CD4-positive, alpha-beta T cell (primary cell): ENCODE measurements around the gene KRT40. TPM values are rescaled to one million over a fixed set of nuclear protein-coding genes. Genes with fewer than 3 reads are reported as not detected.

ENCODE experiments used
- ATAC-seq: fragments of 200-7000 bp; cut with Tn5 transposase; one replicate; pipeline ENCODE4 v1.10.0; 2022; ENCODE audit warnings: mild to moderate bottlenecking; ENCODE audit not compliant: poor library complexity
- CTCF ChIA-PET: fragments of 350-600 bp; sonication (Branson Sonifier 250); formaldehyde crosslinking; loops from one replicate; lab custom pipeline; 2021; ENCODE audit warnings: antibody characterized with exemption, inconsistent platforms; lab: Charles Lee
- POLR2A ChIA-PET: fragments of 350-600 bp; sonication (Branson Sonifier 250); formaldehyde crosslinking; loops from one replicate; lab custom pipeline; 2021; ENCODE audit warnings: antibody characterized with exemption, inconsistent platforms; lab: Charles Lee
- DNase-seq, 14 experiments: peaks; one replicate each; pipeline ENCODE4 v3.0.0-alpha.2; 2013 to 2020; ENCODE audit warnings: mixed read lengths in 2 of 14
- H3K27ac ChIP-seq, 2 donors: one replicate each; pipeline versions ENCODE4 v1.5.1 to v1.7.0; 2013; ENCODE audit warnings: low read length in 2 of 2, low read depth in 1 of 2, mild to moderate bottlenecking in 1 of 2
- H3K27me3 ChIP-seq, 2 experiments: 1 replicate in 1 of 2; 2 replicates in 1 of 2; pipeline versions ENCODE4 v1.6.1 to v1.7.0; 2013; ENCODE audit warnings: low read length in 2 of 2, control low read depth in 1 of 2, mild to moderate bottlenecking in 1 of 2, moderate library complexity in 1 of 2; ENCODE audit not compliant: insufficient read depth in 2 of 2, control insufficient read depth in 1 of 2
- H3K36me3 ChIP-seq: one replicate; pipeline ENCODE4 v1.6.1; 2013; ENCODE audit warnings: low read length, control low read depth; ENCODE audit not compliant: insufficient read depth
- H3K4me1 ChIP-seq: one replicate; pipeline ENCODE4 v1.6.1; 2013; ENCODE audit warnings: low read length, control low read depth; ENCODE audit not compliant: insufficient read depth
- H3K4me3 ChIP-seq: one replicate; pipeline ENCODE4 v1.5.1; 2013; ENCODE audit warnings: mild to moderate bottlenecking, low read length, moderate library complexity
- H3K9me3 ChIP-seq, 2 experiments: 1 replicate in 1 of 2; 2 replicates in 1 of 2; pipeline versions ENCODE4 v1.6.1 to v1.7.0; 2013; ENCODE audit warnings: low read length in 2 of 2, mild to moderate bottlenecking in 2 of 2, control low read depth in 1 of 2, moderate library complexity in 1 of 2; ENCODE audit not compliant: control insufficient read depth in 1 of 2, insufficient read depth in 1 of 2
- H3K27ac Mint-ChIP-seq: one replicate; pipeline ENCODE4 v1.8.0; 2020; ENCODE audit warnings: mixed read lengths
- H3K27me3 Mint-ChIP-seq: one replicate; pipeline ENCODE4 v1.8.0; 2021; ENCODE audit warnings: mixed read lengths
- H3K36me3 Mint-ChIP-seq: one replicate; pipeline ENCODE4 v1.8.0; 2021; ENCODE audit warnings: low read depth, mixed read lengths
- H3K4me1 Mint-ChIP-seq: one replicate; pipeline ENCODE4 v1.8.0; 2021; ENCODE audit warnings: low read depth, mixed read lengths
- H3K4me3 Mint-ChIP-seq: one replicate; pipeline ENCODE4 v1.8.0; 2020; ENCODE audit warnings: mild to moderate bottlenecking, mixed read lengths
- H3K9me3 Mint-ChIP-seq: one replicate; pipeline ENCODE4 v1.8.0; 2020; ENCODE audit warnings: mixed read lengths
- intact Hi-C, 2 experiments: fragments of 100-400 bp; cut with DNase I in 1 of 2; cut with micrococcal nuclease in 1 of 2; formaldehyde crosslinking; loops; one replicate each; pipeline versions ENCODE4 v1.15.1 to v1.9.0; 2023 to 2025; cut with DNase I, micrococcal nuclease
- total RNA-seq, 174 experiments: library from RNA in 2 of 174; stranded (reverse) in 2 of 174; gene quantifications; one replicate each; pipeline ENCODE4 v1.2.3 and lab custom pipeline; 2021 to 2026
- TF ChIP-seq, protein P1 (sequence below): fragments of 200-600 bp; IDR thresholded peaks from one replicate; pipeline ENCODE4 v1.8.0; 2022; ENCODE audit warnings: antibody characterized with exemption, mild to moderate bottlenecking

KRT40 gene
- total RNA-seq, 2 experiments from 2014 or later: not detected

DNA sequence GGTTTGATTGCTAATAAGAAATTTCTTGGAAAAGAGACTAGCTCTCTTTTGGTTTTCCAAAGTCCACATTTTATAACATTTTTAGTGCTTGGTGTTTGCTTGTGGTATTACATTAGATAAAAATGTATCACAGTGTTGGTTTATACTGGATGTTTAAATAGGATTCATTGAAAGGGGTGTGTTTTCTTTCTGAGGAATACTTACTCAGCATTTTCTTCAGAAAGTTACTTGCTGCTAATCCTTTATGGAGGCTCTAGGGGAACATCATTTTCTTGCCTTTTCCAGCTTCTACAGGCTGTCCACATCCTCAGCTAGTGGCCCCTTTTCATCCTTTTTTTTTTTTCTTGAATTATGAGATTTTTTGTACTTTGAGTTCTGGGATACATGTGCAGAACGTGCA is 16.5 kb downstream of the KRT40 start:
- no peak for ATAC-seq
- intact Hi-C loops: no loop called here

DNA sequence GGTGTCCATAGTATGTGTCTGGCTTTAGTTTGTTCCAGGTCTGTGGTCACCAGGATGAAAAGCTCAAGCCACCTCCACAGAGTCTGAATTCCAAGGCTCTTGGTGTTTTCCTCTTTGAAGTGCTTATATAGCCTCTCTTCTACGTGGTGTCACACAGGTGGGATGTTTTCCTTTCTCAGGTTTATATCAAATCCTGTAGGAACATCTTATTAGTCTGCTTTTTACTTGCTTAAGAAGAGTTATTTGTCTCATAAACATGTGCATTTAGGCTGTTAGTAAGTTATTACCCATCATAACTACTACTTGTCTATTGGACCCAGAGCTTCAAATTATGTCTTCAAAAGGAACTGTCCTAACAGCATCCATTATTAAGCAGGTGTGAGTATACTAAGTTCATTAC is 17.3 kb downstream of the KRT40 start, which contains the start of gene KRT39:
KRT39 (minus strand) TSS at position 101 of the 400 bp plus-strand sequence; CDS start at position 9, 92 bp downstream.
- no peak within 1 kb of the TSS for H3K4me3 ChIP-seq
- ATAC-seq (no peak), DNase-seq (no peak)
- H3K27ac Mint-ChIP-seq: no peak within 1 kb of the TSS
- no peaks in the 10 kb centered on the region for H3K36me3 Mint-ChIP-seq
- H3K27me3 ChIP-seq: no peaks in the 10 kb centered on the region
- peaks cover 6% of the 10 kb centered on the region for H3K4me1 Mint-ChIP-seq
- no peaks in the 10 kb centered on the region for H3K9me3 Mint-ChIP-seq
- H3K4me1 ChIP-seq: no peaks in the 10 kb centered on the region
- CTCF ChIA-PET: interaction anchor here (1.0 to 1.4 kb wide), 2 partner anchors 10 to 355 kb away, joined by 3 read pairs; no protein-coding TSS in a partner anchor
- intact Hi-C loops: no loop called here
- POLR2A ChIA-PET: no interaction called here
- no peaks in the 10 kb centered on the region for H3K36me3 ChIP-seq
- peaks cover 50% of the 10 kb centered on the region for H3K27me3 Mint-ChIP-seq
- no peaks in the 10 kb centered on the region for H3K9me3 ChIP-seq
- TF ChIP-seq, protein P1, sequence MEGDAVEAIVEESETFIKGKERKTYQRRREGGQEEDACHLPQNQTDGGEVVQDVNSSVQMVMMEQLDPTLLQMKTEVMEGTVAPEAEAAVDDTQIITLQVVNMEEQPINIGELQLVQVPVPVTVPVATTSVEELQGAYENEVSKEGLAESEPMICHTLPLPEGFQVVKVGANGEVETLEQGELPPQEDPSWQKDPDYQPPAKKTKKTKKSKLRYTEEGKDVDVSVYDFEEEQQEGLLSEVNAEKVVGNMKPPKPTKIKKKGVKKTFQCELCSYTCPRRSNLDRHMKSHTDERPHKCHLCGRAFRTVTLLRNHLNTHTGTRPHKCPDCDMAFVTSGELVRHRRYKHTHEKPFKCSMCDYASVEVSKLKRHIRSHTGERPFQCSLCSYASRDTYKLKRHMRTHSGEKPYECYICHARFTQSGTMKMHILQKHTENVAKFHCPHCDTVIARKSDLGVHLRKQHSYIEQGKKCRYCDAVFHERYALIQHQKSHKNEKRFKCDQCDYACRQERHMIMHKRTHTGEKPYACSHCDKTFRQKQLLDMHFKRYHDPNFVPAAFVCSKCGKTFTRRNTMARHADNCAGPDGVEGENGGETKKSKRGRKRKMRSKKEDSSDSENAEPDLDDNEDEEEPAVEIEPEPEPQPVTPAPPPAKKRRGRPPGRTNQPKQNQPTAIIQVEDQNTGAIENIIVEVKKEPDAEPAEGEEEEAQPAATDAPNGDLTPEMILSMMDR: no peak
- H3K27ac ChIP-seq: no peak within 1 kb of the TSS
- no peak within 1 kb of the TSS for H3K4me3 Mint-ChIP-seq

More for the DNA sequence above, 16.5 kb downstream of the KRT40 start:
- no peaks in the 10 kb centered on the region for H3K9me3 Mint-ChIP-seq
- H3K36me3 ChIP-seq: no peaks in the 10 kb centered on the region
- no peak for DNase-seq
- no peak overlapping the region for H3K4me3 Mint-ChIP-seq
- TF ChIP-seq, protein P1: no peak
- no peaks in the 10 kb centered on the region for H3K36me3 Mint-ChIP-seq
- H3K9me3 ChIP-seq: no peaks in the 10 kb centered on the region
- H3K4me1 Mint-ChIP-seq: peaks cover 6% of the 10 kb centered on the region
- ChIA-PET CTCF (interaction anchor here (1.0 to 1.4 kb wide), 2 partner anchors 9 to 355 kb away, joined by 3 read pairs; no protein-coding TSS in a partner anchor), POLR2A (no interaction called here)
- H3K27me3 ChIP-seq: no peaks in the 10 kb centered on the region
- H3K4me3 ChIP-seq: no peak overlapping the region
- H3K27me3 Mint-ChIP-seq: peaks cover 46% of the 10 kb centered on the region
- no peak overlapping the region for H3K27ac Mint-ChIP-seq
- no peak overlapping the region for H3K27ac ChIP-seq
- H3K4me1 ChIP-seq: no peaks in the 10 kb centered on the region

DNA sequence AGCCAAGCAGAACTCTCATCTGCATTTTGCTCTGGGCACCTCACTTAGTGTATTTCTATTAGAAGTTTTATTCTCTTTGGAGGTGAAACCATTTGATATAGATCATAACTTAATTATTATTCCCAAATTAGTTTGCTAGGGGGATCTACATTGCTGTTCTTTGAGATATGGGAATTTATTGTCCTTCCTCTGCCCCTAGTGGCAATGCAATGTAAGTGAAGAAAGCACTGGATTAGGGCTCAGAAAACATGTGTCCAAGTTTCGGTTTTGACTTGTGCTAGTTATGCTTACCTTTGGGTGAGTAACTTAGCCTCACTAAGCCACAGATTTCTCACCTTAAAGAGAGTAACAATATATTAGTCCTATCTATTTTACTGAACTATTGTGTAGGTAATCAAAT is 20.3 kb downstream of the KRT40 start:
- H3K4me3 Mint-ChIP-seq: no peak overlapping the region
- peak in 3 of 14 experiments; percentile 33 to 40 (median 40) for DNase-seq
- H3K4me3 ChIP-seq: no peak overlapping the region
- peaks cover 50% of the 10 kb centered on the region for H3K27me3 Mint-ChIP-seq
- no peak overlapping the region for H3K27ac ChIP-seq
- no peak for ATAC-seq
- no peaks in the 10 kb centered on the region for H3K36me3 Mint-ChIP-seq
- POLR2A ChIA-PET: no interaction called here
- CTCF ChIA-PET: no interaction called here
- peaks cover 6% of the 10 kb centered on the region for H3K4me1 Mint-ChIP-seq
- no peak overlapping the region for H3K27ac Mint-ChIP-seq
- no peaks in the 10 kb centered on the region for H3K36me3 ChIP-seq
- H3K9me3 Mint-ChIP-seq: no peaks in the 10 kb centered on the region
- intact Hi-C loops: no loop called here
- no peaks in the 10 kb centered on the region for H3K27me3 ChIP-seq
- H3K4me1 ChIP-seq: no peaks in the 10 kb centered on the region
- no peaks in the 10 kb centered on the region for H3K9me3 ChIP-seq
- TF ChIP-seq, protein P1: peak; percentile 68
